HL-60/S4 (cell line): Measurements from ENCODE around the gene FIGNL2.

Experiments used
- in situ Hi-C: fragments of 300-500 bp; cut with MboI; formaldehyde crosslinking; loops from 2 replicates; pipeline ENCODE4 v1.14.3; 2022; ENCODE audit warnings: low sequenced_read_pairs

FIGNL2 gene

GRCh38 chr12:51862947-51863346 is 14.4 kb upstream of the FIGNL2 start:
- in situ Hi-C loops: no loop called here

GRCh38 chr12:51860986-51861385 is 12.5 kb upstream of the FIGNL2 start:
- in situ Hi-C loops: no loop called here

- in situ Hi-C loops: no loop called here
These were observed 7.3 kb upstream of the FIGNL2 start for GRCh38 chr12:51855586-51856428.

- in situ Hi-C loops: no loop called here
These were observed 4.1 kb upstream of the FIGNL2 start for GRCh38 chr12:51852404-51853137.

- in situ Hi-C loops: no loop called here
These were observed 3.1 kb upstream of the FIGNL2 start for GRCh38 chr12:51851413-51852124.

GRCh38 chr12:51850965-51851299 is 2.4 kb upstream of the FIGNL2 start:
- in situ Hi-C loops: no loop called here

GRCh38 chr12:51850081-51850964 is 1.8 kb upstream of the FIGNL2 start:
- in situ Hi-C loops: no loop called here

GRCh38 chr12:51848841-51849735 is 570 bp upstream of the FIGNL2 start:
- in situ Hi-C loops: no loop called here

GRCh38 chr12:51847643-51848325 is 734 bp downstream of the FIGNL2 start:
- in situ Hi-C loops: no loop called here

GRCh38 chr12:51846911-51847642 is 1.4 kb downstream of the FIGNL2 start:
- in situ Hi-C loops: no loop called here

GRCh38 chr12:51846271-51846691 is 2.2 kb downstream of the FIGNL2 start:
- in situ Hi-C loops: no loop called here

- in situ Hi-C loops: no loop called here
These were observed 3.0 kb downstream of the FIGNL2 start for GRCh38 chr12:51845482-51845881.

GRCh38 chr12:51844854-51845253 is 3.7 kb downstream of the FIGNL2 start:
- in situ Hi-C loops: no loop called here

- in situ Hi-C loops: no loop called here
These were observed 6.8 kb downstream of the FIGNL2 start for GRCh38 chr12:51841727-51842126.

- in situ Hi-C loops: no loop called here
These were observed 7.6 kb downstream of the FIGNL2 start for GRCh38 chr12:51840966-51841365.

- in situ Hi-C loops: no loop called here
These were observed 9.1 kb downstream of the FIGNL2 start for GRCh38 chr12:51839310-51839947.

- in situ Hi-C loops: no loop called here
These were observed 9.8 kb downstream of the FIGNL2 start for GRCh38 chr12:51838762-51839161.

- in situ Hi-C loops: no loop called here
These were observed 10.5 kb downstream of the FIGNL2 start for GRCh38 chr12:51838036-51838435.
